GM12801 (cell line): Measurements from ENCODE around the gene NF1.

Experiments
- TF ChIP-seq, protein P1 (sequence below): IDR thresholded peaks from one replicate; pipeline ENCODE4 v1.5.1; 2011; ENCODE audit warnings: control low read depth; ENCODE audit not compliant: insufficient read length; ENCODE audit errors: extremely low read depth

NF1 gene

DNA sequence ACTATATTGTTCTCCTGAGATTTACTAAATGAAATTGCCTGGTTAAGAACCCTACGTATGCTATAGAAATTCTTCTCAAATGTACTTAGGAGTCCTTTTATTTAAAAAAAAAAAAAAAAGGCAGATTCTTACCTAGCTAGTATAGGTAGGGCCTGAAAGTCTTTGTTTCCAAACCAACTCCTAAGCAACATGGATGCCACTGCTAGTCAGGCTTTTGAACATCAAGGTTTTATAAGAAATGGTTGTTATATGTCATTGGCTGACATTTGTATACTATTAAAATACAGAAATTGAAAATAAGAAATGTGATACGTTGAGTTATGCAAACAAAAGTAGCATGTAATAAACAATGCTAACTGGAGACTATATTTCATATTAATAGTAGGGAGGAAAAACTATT is 225.5 kb downstream of the NF1 start:
- TF ChIP-seq, protein P1, sequence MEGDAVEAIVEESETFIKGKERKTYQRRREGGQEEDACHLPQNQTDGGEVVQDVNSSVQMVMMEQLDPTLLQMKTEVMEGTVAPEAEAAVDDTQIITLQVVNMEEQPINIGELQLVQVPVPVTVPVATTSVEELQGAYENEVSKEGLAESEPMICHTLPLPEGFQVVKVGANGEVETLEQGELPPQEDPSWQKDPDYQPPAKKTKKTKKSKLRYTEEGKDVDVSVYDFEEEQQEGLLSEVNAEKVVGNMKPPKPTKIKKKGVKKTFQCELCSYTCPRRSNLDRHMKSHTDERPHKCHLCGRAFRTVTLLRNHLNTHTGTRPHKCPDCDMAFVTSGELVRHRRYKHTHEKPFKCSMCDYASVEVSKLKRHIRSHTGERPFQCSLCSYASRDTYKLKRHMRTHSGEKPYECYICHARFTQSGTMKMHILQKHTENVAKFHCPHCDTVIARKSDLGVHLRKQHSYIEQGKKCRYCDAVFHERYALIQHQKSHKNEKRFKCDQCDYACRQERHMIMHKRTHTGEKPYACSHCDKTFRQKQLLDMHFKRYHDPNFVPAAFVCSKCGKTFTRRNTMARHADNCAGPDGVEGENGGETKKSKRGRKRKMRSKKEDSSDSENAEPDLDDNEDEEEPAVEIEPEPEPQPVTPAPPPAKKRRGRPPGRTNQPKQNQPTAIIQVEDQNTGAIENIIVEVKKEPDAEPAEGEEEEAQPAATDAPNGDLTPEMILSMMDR = no peak

DNA sequence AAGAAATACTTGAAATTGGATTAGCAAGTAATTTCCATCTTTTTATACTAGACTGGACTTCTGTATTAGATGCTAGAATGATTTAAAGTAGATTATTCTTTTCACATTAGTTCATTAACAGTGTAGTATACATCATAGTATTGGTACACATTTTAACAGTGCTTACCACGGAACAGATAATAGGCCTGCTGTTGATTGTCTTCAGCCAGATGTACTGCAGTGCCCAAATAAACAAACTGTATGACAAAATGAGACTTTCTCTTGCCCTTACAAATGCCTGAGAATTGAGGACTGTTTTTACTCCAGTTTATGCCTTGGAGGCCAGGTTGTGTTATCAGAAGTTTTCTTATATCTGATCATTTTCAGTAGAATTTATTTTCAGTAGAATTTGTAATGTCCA is 226.0 kb downstream of the NF1 start:
- TF ChIP-seq, protein P1 = no peak

DNA sequence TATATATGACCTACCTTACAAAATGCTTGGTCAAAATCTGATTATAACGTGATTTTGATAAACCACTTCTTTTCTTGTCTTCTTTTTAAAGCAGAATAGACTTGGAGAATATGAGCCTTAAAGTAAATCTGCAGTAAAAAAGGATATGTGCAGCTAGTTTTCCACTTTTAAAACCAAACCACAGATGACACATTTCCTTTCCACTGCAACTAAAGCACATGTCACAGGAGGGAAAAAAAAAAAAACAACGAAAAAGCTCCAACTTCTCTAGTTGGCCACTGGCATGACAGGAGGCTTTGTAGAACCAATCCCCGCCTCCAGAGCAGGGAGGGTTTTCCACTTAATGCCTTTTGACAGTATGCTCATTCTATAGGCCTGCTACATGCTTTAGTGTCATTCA is 226.7 kb downstream of the NF1 start, which contains the start of gene EVI2A:
Gene EVI2A, minus strand, starts transcription at position 142 of the 400 bp plus-strand sequence. CDS start 2,609 bp downstream, outside the sequence.
- TF ChIP-seq, protein P1 = no peak

DNA sequence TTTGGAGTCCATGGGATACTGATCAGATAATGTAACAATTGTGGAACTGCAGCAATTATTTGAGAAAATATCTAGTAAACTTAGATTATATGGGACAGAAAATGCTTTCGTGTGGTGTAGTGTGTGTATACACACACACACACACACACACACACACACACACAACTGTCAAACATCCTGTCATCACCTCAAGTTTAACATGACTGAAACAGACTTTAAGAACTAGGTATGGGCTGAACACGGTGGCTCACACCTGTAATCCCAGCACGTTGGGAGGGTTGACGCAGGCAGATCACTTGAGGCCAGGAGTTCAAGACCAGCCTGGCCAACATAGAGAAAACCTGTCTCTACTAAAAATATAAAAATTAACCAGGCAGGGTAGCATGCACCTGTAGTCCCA is 227.2 kb downstream of the NF1 start:
- TF ChIP-seq, protein P1 = no peak

DNA sequence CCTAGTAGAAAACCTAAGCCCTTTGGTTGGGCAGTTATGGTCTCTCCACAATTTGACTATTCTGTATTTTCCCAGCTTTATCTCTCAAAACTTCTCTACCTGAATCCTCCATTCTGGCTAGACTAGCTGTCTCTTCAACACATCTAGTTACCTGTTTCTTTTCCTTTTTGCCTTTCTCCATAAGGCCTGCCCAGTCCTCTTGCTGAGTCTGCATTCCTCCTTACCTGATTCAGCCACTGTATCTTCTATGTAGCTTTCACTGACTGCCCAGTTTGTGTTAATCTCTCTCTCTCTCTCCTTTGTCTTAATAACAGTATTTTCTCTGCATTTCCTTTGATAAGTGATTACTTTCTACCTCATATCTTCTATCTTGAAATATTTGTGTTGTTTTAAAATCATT is 228.8 kb downstream of the NF1 start:
- TF ChIP-seq, protein P1 = no peak

DNA sequence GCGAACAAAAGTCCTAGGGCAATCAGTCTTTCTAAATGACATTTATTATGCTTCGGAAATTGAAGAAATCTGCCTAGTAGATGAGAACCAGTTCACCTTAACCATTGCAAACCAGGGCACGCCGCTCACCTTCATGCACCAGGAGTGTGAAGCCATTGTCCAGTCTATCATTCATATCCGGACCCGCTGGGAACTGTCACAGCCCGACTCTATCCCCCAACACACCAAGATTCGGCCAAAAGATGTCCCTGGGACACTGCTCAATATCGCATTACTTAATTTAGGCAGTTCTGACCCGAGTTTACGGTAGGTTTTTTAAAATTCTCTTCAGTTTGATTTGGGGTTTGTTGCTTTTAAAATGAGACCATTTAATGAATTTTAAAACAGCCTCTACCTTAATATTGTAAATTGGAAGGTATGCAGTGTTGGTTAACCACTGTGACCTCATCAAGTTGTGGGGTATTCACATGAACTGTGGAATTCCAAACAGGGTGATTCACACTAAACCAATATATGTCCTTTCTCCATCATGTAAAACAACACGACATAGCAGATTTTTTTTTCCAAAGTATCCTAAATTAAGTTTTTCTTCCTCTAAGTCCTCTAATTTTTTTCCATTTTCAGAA is 232.9 kb downstream of the NF1 start:
- TF ChIP-seq, protein P1 = no peak

DNA sequence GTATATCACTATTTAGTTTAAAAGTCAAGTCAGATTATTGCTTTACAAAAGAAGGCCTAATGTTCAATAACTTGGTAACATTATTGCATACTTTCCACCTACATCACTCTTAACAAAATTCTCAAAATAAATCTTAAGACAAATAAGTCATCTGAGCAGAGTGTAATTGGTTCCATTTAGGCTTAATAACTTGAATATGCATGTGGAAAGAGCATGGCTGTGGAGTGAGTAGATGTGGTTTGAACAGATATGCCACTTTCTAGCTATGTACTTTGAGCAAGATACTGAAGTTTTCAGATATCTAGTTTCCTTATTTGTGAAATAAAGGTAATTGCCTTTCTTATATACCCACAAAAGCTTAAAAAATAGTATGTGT is 233.4 kb downstream of the NF1 start:
- TF ChIP-seq, protein P1 = no peak
